HepG2 (cell line): ENCODE results near the gene TRIM31. TPM values are rescaled to one million over a fixed set of nuclear protein-coding genes. Genes with fewer than 3 reads are reported as not detected.
A peak's percentile ranks its signal among the peaks of the same experiment; 100 is the strongest.

Source experiments
- FIP1L1 ChIP-seq: fragments of 200-400 bp; formaldehyde crosslinking; IDR thresholded peaks from 2 replicates; pipeline ENCODE4 v1.6.1; 2018; ENCODE audit warnings: low read depth, mild to moderate bottlenecking, low read length, moderate library complexity, borderline replicate concordance; ENCODE audit not compliant: insufficient read depth
- MIER3 ChIP-seq: IDR thresholded peaks from 2 replicates; pipeline ENCODE4 v1.6.1; 2016; ENCODE audit warnings: missing compliant biosample characterization, borderline replicate concordance
- PPARG ChIP-seq: conservative IDR thresholded peaks from 2 replicates; pipeline ENCODE4 v1.6.1; 2016; ENCODE audit warnings: missing biosample characterization, missing genetic modification reagents
- SP140L ChIP-seq: sonication (generic); formaldehyde crosslinking; IDR thresholded peaks from 2 replicates; pipeline ENCODE4 v1.4.0; 2020; ENCODE audit warnings: missing genetic modification reagents, borderline replicate concordance
- THAP11 ChIP-seq: IDR thresholded peaks from 2 replicates; pipeline ENCODE4 v1.6.1; 2016; ENCODE audit warnings: missing biosample characterization, missing genetic modification reagents
- ZNF3 ChIP-seq: IDR thresholded peaks from 2 replicates; pipeline ENCODE4 v1.7.0; 2017; ENCODE audit warnings: inconsistent platforms
- ZNF816 ChIP-seq: sonication (generic); formaldehyde crosslinking; IDR thresholded peaks from 2 replicates; pipeline ENCODE4 v1.8.0; 2022; ENCODE audit warnings: missing genetic modification reagents, mild to moderate bottlenecking, borderline replicate concordance
- polyA plus RNA-seq, 8 experiments: library from polyadenylated mRNA; depleted of rRNA in 3 of 8; stranded (reverse) in 7 of 8; unstranded in 1 of 8; fragments of >200 nt; fragmentation: Illumina TruSeq in 4 of 8; extraction: Trizol in 4 of 8; gene quantifications; 2 replicates each; pipeline versions ENCODE4 v1.2.1 to v1.2.3, GENCODE V29; 2011 to 2016; ENCODE audit warnings: low read depth in 4 of 8, missing spikeins in 1 of 8, mixed read lengths in 1 of 8; ENCODE audit not compliant: insufficient read depth in 1 of 8
- total RNA-seq, 5 experiments: library from RNA; depleted of rRNA; stranded (reverse); fragments of >200 nt; fragmentation: Illumina TruSeq; extraction: Trizol; gene quantifications; 2 replicates each; pipeline ENCODE4 v1.2.3, GENCODE V29; 2016; ENCODE audit warnings: low read depth in 1 of 5
- TF ChIP-seq, protein P1 (sequence below): sonication (generic); formaldehyde crosslinking; conservative IDR thresholded peaks from 2 replicates; pipeline ENCODE4 v1.8.0; 2022; ENCODE audit warnings: mild to moderate bottlenecking, moderate library complexity, missing genetic modification reagents
- TF ChIP-seq, protein P2 (sequence below): sonication (generic); formaldehyde crosslinking; IDR thresholded peaks from 2 replicates; pipeline ENCODE4 v1.4.0; 2020; ENCODE audit warnings: missing genetic modification reagents
- TF ChIP-seq, protein P3 (sequence below): sonication (generic); formaldehyde crosslinking; IDR thresholded peaks from 2 replicates; pipeline ENCODE4 v1.4.0; 2020; ENCODE audit warnings: missing genetic modification reagents
- TF ChIP-seq, protein P4 (sequence below): sonication (generic); formaldehyde crosslinking; IDR thresholded peaks from 2 replicates; pipeline ENCODE4 v1.5.1; 2020; ENCODE audit warnings: mild to moderate bottlenecking, missing genetic modification reagents, moderate library complexity
- TF ChIP-seq, protein P5 (sequence below): IDR thresholded peaks from 2 replicates; pipeline ENCODE4 v1.6.1; 2016; ENCODE audit warnings: missing genetic modification reagents, missing compliant biosample characterization
- TF ChIP-seq, protein P6 (sequence below): IDR thresholded peaks from 2 replicates; pipeline ENCODE4 v1.6.1; 2012; ENCODE audit warnings: low read depth, low read length, improper control_type of control experiment

The TRIM31 gene
- total and polyA plus RNA-seq, 2 of the 13 experiments (the other 11 are each of a cell fraction or from before 2014, with no cell fraction given), result 0.13 to 0.51 TPM

DNA sequence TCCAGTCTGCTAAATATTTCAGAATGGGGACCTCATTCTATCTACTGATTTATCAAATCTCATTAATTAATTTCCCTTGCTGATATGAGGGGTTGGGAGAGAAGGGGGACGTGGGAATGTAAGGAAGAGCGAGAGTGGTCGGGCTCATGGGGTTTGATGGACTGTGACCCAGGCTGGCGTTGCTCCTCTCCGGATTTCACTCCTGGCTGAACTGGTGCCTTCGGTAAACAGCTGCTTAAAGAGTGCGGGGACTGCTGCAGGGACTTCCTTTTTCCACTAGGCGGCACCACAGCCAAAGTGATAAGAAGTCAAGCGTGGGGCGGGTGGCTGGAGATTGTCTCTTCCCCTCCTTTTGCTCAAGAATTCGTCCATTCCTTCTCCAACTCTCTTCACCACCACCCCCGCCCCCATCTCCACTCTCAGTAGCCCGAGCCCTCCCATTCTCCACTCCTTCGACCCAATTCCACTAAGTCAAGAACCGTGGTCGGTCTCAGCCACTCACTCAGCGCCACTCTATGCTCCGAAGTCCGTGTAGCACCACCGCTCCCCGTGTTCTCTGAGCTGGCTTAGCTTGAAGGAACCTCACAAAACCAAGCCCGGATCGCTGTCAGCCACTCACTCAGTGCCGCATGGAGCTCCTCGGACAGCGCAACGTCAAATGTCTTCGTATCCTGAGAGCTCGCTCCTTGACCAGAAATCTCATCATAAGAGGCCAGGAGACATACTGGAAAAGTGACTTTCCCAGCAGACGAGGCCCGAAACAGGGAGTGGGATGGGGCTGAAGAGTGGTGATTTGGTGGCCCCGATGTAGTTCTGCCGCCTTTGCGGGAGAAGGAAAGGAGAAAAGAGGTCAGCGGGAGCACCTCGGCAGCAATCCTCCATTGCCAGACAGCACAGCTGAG, 9.7 kb downstream of the TRIM31 start (continued):
- TF ChIP-seq, protein P1, sequence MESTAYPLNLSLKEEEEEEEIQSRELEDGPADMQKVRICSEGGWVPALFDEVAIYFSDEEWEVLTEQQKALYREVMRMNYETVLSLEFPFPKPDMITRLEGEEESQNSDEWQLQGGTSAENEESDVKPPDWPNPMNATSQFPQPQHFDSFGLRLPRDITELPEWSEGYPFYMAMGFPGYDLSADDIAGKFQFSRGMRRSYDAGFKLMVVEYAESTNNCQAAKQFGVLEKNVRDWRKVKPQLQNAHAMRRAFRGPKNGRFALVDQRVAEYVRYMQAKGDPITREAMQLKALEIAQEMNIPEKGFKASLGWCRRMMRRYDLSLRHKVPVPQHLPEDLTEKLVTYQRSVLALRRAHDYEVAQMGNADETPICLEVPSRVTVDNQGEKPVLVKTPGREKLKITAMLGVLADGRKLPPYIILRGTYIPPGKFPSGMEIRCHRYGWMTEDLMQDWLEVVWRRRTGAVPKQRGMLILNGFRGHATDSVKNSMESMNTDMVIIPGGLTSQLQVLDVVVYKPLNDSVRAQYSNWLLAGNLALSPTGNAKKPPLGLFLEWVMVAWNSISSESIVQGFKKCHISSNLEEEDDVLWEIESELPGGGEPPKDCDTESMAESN (CRISPR knock-in tag), result 0 out of 2 replicates have a peak, but pooled peaks have one; percentile 48
- TF ChIP-seq, protein P2, sequence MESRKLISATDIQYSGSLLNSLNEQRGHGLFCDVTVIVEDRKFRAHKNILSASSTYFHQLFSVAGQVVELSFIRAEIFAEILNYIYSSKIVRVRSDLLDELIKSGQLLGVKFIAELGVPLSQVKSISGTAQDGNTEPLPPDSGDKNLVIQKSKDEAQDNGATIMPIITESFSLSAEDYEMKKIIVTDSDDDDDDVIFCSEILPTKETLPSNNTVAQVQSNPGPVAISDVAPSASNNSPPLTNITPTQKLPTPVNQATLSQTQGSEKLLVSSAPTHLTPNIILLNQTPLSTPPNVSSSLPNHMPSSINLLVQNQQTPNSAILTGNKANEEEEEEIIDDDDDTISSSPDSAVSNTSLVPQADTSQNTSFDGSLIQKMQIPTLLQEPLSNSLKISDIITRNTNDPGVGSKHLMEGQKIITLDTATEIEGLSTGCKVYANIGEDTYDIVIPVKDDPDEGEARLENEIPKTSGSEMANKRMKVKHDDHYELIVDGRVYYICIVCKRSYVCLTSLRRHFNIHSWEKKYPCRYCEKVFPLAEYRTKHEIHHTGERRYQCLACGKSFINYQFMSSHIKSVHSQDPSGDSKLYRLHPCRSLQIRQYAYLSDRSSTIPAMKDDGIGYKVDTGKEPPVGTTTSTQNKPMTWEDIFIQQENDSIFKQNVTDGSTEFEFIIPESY, result peak; percentile 29; the same call in 1 of the 2 replicates
- TF ChIP-seq MIER3 (CRISPR knock-in tag), result peak; percentile 57; the same call in 1 of the 2 replicates
- TF ChIP-seq ZNF3 (CRISPR knock-in tag), result no peak
- TF ChIP-seq, protein P3, sequence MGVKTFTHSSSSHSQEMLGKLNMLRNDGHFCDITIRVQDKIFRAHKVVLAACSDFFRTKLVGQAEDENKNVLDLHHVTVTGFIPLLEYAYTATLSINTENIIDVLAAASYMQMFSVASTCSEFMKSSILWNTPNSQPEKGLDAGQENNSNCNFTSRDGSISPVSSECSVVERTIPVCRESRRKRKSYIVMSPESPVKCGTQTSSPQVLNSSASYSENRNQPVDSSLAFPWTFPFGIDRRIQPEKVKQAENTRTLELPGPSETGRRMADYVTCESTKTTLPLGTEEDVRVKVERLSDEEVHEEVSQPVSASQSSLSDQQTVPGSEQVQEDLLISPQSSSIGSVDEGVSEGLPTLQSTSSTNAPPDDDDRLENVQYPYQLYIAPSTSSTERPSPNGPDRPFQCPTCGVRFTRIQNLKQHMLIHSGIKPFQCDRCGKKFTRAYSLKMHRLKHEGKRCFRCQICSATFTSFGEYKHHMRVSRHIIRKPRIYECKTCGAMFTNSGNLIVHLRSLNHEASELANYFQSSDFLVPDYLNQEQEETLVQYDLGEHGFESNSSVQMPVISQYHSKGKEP (CRISPR knock-in tag), result 0 out of 2 replicates have a peak, but pooled peaks have one; percentile 20
- TF ChIP-seq THAP11 (CRISPR knock-in tag), result peak; percentile 64
- TF ChIP-seq, protein P4, sequence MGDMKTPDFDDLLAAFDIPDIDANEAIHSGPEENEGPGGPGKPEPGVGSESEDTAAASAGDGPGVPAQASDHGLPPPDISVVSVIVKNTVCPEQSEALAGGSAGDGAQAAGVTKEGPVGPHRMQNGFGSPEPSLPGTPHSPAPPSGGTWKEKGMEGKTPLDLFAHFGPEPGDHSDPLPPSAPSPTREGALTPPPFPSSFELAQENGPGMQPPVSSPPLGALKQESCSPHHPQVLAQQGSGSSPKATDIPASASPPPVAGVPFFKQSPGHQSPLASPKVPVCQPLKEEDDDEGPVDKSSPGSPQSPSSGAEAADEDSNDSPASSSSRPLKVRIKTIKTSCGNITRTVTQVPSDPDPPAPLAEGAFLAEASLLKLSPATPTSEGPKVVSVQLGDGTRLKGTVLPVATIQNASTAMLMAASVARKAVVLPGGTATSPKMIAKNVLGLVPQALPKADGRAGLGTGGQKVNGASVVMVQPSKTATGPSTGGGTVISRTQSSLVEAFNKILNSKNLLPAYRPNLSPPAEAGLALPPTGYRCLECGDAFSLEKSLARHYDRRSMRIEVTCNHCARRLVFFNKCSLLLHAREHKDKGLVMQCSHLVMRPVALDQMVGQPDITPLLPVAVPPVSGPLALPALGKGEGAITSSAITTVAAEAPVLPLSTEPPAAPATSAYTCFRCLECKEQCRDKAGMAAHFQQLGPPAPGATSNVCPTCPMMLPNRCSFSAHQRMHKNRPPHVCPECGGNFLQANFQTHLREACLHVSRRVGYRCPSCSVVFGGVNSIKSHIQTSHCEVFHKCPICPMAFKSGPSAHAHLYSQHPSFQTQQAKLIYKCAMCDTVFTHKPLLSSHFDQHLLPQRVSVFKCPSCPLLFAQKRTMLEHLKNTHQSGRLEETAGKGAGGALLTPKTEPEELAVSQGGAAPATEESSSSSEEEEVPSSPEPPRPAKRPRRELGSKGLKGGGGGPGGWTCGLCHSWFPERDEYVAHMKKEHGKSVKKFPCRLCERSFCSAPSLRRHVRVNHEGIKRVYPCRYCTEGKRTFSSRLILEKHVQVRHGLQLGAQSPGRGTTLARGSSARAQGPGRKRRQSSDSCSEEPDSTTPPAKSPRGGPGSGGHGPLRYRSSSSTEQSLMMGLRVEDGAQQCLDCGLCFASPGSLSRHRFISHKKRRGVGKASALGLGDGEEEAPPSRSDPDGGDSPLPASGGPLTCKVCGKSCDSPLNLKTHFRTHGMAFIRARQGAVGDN, result peak; percentile 77
- no peak; the same call in 1 of the 2 replicates for TF ChIP-seq PPARG (CRISPR knock-in tag)
- TF ChIP-seq SP140L, result no peak; the same call in 1 of the 2 replicates
- TF ChIP-seq, protein P5, sequence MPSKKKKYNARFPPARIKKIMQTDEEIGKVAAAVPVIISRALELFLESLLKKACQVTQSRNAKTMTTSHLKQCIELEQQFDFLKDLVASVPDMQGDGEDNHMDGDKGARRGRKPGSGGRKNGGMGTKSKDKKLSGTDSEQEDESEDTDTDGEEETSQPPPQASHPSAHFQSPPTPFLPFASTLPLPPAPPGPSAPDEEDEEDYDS (CRISPR knock-in tag), result peak; percentile 54; the same call in 1 of the 2 replicates
- TF ChIP-seq ZNF816, result no peak
- no peak for TF ChIP-seq FIP1L1
- TF ChIP-seq, protein P6, sequence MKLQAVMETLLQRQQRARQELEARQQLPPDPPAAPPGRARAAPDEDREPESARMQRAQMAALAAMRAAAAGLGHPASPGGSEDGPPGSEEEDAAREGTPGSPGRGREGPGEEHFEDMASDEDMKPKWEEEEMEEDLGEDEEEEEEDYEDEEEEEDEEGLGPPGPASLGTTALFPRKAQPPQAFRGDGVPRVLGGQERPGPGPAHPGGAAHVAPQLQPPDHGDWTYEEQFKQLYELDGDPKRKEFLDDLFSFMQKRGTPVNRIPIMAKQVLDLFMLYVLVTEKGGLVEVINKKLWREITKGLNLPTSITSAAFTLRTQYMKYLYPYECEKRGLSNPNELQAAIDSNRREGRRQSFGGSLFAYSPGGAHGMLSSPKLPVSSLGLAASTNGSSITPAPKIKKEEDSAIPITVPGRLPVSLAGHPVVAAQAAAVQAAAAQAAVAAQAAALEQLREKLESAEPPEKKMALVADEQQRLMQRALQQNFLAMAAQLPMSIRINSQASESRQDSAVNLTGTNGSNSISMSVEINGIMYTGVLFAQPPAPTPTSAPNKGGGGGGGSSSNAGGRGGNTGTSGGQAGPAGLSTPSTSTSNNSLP, result no peak
